Gastrocnemius medialis (tissue), 4 donors: ENCODE measurements around the gene CGNL1.

ENCODE experiments used
- CTCF ChIP-seq, 5 experiments: fragments of 450-650 bp in 3 of 5; fragments of 200-600 bp in 2 of 5; sonication (generic) in 2 of 5; IDR thresholded peaks in 4 of 5; conservative IDR thresholded peaks in 1 of 5; 1 replicate in 4 of 5; 2 replicates in 1 of 5; pipeline ENCODE4 v1.5.1; 2016 to 2019; ENCODE audit warnings: antibody characterized with exemption in 5 of 5, mild to moderate bottlenecking in 3 of 5, moderate library complexity in 3 of 5
- POLR2A ChIP-seq, 2 donors: fragments of 450-650 bp; IDR thresholded peaks; one replicate each; pipeline ENCODE4 v1.6.1; 2017; ENCODE audit warnings: antibody characterized with exemption in 2 of 2, mild to moderate bottlenecking in 2 of 2, moderate library complexity in 2 of 2

GRCh38 chr15:57575363-57575762 is 199.1 kb downstream of the CGNL1 start:
- TF ChIP-seq POLR2A (IDR thresholded peaks at IDR 0.05) (no peak), CTCF (IDR thresholded peaks at IDR 0.05 in 4 of 5, conservative IDR thresholded peaks at IDR 0.05 in 1 of 5) (no peak)
